GM12801 (cell line): ENCODE data around the gene NPAS4.

Experiments used
- TF ChIP-seq, protein P1 (sequence below): IDR thresholded peaks from one replicate; pipeline ENCODE4 v1.5.1; 2011; ENCODE audit warnings: control low read depth; ENCODE audit not compliant: insufficient read length; ENCODE audit errors: extremely low read depth

Gene NPAS4

GRCh38 chr11:66467034-66467659, 46.3 kb downstream of the NPAS4 start:
- TF ChIP-seq, protein P1, sequence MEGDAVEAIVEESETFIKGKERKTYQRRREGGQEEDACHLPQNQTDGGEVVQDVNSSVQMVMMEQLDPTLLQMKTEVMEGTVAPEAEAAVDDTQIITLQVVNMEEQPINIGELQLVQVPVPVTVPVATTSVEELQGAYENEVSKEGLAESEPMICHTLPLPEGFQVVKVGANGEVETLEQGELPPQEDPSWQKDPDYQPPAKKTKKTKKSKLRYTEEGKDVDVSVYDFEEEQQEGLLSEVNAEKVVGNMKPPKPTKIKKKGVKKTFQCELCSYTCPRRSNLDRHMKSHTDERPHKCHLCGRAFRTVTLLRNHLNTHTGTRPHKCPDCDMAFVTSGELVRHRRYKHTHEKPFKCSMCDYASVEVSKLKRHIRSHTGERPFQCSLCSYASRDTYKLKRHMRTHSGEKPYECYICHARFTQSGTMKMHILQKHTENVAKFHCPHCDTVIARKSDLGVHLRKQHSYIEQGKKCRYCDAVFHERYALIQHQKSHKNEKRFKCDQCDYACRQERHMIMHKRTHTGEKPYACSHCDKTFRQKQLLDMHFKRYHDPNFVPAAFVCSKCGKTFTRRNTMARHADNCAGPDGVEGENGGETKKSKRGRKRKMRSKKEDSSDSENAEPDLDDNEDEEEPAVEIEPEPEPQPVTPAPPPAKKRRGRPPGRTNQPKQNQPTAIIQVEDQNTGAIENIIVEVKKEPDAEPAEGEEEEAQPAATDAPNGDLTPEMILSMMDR: no peak

DNA sequence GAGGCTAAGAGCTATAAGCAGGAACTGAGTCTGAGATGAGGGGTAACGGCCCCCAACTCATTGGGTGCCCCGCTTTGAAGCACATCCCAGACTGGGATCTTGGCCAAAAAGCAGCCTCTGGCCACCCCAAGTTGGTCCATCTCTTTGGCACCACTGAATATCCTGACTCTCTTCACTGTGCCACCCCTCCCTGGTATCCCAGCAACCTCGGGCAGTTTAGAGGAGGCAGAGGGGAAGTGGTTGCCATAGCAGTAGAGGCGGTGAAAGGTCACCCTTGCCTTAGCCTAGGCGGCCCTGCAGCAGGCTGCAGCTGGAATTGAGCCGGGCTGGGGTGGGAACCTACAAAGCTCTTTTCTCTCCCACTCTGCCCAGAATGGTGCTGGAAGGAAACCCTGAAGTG, 46.9 kb downstream of the NPAS4 start:
- TF ChIP-seq, protein P1: no peak

GRCh38 chr11:66468691-66469090, 47.9 kb downstream of the NPAS4 start:
- TF ChIP-seq, protein P1: no peak

DNA sequence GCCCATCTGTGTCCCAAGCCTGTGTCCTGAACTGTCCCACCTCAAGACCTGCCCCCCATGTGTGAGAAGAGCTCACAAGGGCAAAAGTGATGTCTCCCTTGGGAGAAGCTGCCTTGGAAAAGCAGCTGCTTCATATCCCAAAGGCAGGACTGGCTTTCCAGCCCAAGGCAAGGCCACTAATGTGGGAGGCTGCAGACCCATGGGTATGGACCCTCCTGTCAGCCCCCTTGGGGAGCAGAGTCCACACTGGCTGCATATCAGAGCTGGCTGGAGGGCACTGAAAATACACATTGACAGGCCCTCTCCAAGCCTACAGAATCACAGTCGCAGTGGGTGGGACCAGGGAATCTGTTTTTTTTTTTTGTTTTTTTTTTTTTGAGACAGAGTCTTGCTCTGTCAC, 48.6 kb downstream of the NPAS4 start:
- TF ChIP-seq, protein P1: no peak

- TF ChIP-seq, protein P1: no peak
Measured at GRCh38 chr11:66470015-66470414, 49.2 kb downstream of the NPAS4 start.

DNA sequence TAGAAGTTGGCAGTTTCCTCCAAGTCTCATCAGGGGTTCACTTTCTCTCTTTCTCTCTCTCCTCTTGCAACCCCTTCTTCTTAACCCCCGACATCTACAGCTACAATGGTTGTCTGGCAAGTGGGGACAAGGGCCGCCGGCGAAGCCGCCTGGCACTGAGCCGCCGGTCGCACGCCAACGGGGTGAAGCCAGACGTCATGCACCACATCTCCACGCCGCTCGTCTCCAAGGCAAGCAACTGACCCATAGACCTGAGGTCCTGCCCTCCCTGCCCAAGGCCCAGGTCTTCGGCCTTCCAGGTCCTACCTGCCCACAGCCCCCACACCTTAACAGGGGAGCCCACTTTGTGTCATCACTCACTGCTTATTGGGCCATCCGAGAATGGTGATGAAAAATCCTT, 50.3 kb downstream of the NPAS4 start:
- TF ChIP-seq, protein P1: no peak

GRCh38 chr11:66472054-66472453, 51.2 kb downstream of the NPAS4 start:
- TF ChIP-seq, protein P1: no peak
